Left lung (tissue), 10 donors: Measurements from ENCODE around the gene TBXAS1. TPM values are rescaled to one million over a fixed set of nuclear protein-coding genes. Genes with fewer than 3 reads are reported as not detected.

Experiments used
- ATAC-seq: fragments of 200-7000 bp; cut with Tn5 transposase; one replicate; pipeline ENCODE4 v1.9.1; 2020; ENCODE audit warnings: moderate library complexity
- DNase-seq, 4 donors: peaks; one replicate each; pipeline ENCODE4 v3.0.0-alpha.2; 2013 to 2020
- H3K27ac ChIP-seq, 2 donors: fragments of 200-600 bp; sonication (generic) in 1 of 2; one replicate each; pipeline versions ENCODE4 v1.5.0 to v1.8.0; 2020 to 2021
- H3K27me3 ChIP-seq, 2 donors: fragments of 200-600 bp; sonication (generic) in 1 of 2; one replicate each; pipeline versions ENCODE4 v1.5.0 to v1.8.0; 2020 to 2021
- H3K36me3 ChIP-seq, 2 donors: fragments of 200-600 bp; sonication (generic) in 1 of 2; one replicate each; pipeline versions ENCODE4 v1.5.0 to v1.8.0; 2020 to 2021
- H3K4me1 ChIP-seq, 2 donors: fragments of 200-600 bp; one replicate each; pipeline ENCODE4 v1.8.0; 2021
- H3K4me3 ChIP-seq, 2 donors: fragments of 200-600 bp; sonication (generic) in 1 of 2; one replicate each; pipeline versions ENCODE4 v1.5.0 to v1.8.0; 2020 to 2021; ENCODE audit warnings: mild to moderate bottlenecking in 1 of 2
- H3K9me3 ChIP-seq, 2 donors: fragments of 200-600 bp; sonication (generic) in 1 of 2; one replicate each; pipeline versions ENCODE4 v1.5.0 to v1.8.0; 2020 to 2021
- intact Hi-C, 2 donors: fragments of 100-400 bp; cut with DNase I; formaldehyde crosslinking; loops; one replicate each; pipeline versions ENCODE4 v1.11.2 to v1.14.2; 2022
- polyA plus RNA-seq, 6 donors: library from polyadenylated mRNA; unstranded; fragments of 120-200 nt; gene quantifications; one replicate each; pipeline ENCODE4 v1.2.1, GENCODE V29; 2013; ENCODE audit not compliant: insufficient read length in 6 of 6
- total RNA-seq, 2 donors: library from RNA; stranded (reverse); fragmentation: NEBNext Ultra II Directional; extraction: Animal tissue kit (Norgen Biotek cat#: 25700); gene quantifications; one replicate each; pipeline ENCODE4 v1.2.1, GENCODE V29; 2021
- TF ChIP-seq, protein P1 (sequence below), 2 donors: fragments of 200-600 bp; sonication (generic) in 1 of 2; IDR thresholded peaks; one replicate each; pipeline versions ENCODE4 v1.5.0 to v1.8.0; 2021; ENCODE audit warnings: antibody characterized with exemption in 2 of 2
- donor health status: DM: no; HTN: yes; CAD: no.
- donor health status: DM: no; HTN: no; CAD: no.

The TBXAS1 gene
- total and polyA plus RNA-seq, 8 donors = 8.2 to 103 (median 9.6) TPM

DNA sequence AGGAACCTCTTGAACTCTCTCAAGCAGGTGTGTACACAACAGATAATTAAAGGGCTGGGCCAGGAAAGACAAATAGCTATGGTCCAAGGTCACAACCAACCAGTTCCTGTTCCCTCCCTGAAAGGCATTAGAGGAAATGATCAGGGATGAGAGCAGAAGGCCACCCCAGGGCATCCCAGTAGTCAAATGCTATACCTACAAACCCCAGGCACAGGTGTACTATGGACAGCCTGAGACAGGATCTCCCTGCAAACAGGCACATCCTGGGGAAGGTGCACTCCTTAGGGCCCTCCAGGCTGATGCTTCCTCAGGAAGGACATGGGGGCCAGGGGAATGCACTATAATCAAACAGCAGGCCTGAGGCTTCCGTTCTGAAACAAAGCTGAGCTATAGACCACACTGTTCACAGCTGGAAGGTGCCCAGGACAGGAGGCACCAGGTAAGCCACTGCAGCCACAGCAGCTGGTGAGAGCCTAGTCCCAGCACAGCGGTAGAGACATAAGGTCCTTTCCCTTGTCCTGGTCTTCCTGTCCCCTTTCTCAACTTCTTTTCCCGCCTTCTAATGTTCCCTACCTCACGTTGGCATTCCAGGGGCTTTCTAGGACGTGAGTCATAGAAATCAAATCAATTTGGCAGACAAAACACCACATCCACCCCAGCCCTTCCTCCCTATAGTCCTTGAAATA lies 220.4 kb downstream of the TBXAS1 start:
- H3K27me3 ChIP-seq = no peaks in the 10 kb centered on the region
- H3K36me3 ChIP-seq = peaks cover 0 to 59% of the 10 kb centered on the region in 2 donors
- peak overlapping the region in 1 of 2 donors; percentile 45 for H3K27ac ChIP-seq
- DNase-seq (no peak), ATAC-seq (peak; percentile 80)
- no peaks in the 10 kb centered on the region for H3K9me3 ChIP-seq
- intact Hi-C loops = no loop called here
- no peak overlapping the region for H3K4me3 ChIP-seq
- H3K4me1 ChIP-seq = peaks cover 0 to 15% of the 10 kb centered on the region in 2 donors
- TF ChIP-seq, protein P1, sequence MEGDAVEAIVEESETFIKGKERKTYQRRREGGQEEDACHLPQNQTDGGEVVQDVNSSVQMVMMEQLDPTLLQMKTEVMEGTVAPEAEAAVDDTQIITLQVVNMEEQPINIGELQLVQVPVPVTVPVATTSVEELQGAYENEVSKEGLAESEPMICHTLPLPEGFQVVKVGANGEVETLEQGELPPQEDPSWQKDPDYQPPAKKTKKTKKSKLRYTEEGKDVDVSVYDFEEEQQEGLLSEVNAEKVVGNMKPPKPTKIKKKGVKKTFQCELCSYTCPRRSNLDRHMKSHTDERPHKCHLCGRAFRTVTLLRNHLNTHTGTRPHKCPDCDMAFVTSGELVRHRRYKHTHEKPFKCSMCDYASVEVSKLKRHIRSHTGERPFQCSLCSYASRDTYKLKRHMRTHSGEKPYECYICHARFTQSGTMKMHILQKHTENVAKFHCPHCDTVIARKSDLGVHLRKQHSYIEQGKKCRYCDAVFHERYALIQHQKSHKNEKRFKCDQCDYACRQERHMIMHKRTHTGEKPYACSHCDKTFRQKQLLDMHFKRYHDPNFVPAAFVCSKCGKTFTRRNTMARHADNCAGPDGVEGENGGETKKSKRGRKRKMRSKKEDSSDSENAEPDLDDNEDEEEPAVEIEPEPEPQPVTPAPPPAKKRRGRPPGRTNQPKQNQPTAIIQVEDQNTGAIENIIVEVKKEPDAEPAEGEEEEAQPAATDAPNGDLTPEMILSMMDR (IDR thresholded peaks at IDR 0.05) = no peak

DNA sequence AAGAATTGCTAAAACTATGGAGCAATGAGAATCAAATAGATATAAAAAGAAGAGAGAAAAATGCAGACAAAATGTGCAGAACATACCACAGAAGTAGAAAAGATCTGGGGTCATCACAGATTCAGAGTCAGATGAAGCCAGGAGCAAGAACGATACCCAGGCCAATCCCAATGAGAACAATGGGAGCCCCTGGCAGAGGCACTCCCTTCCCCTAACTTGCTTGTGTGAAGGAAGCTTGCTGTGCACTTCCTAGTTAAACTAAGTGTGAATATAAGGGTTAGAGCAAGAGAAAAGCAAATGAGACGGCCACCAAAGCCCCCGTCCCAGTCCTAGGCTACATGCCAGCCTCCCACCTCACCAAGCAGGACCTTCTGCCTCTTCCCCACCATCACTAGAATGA lies 221.0 kb downstream of the TBXAS1 start:
- intact Hi-C loops = no loop called here
- no peak overlapping the region for H3K27ac ChIP-seq
- peaks cover 0 to 15% of the 10 kb centered on the region in 2 donors for H3K4me1 ChIP-seq
- peaks cover 0 to 59% of the 10 kb centered on the region in 2 donors for H3K36me3 ChIP-seq
- no peaks in the 10 kb centered on the region for H3K27me3 ChIP-seq
- ATAC-seq = no peak
- H3K4me3 ChIP-seq = no peak overlapping the region
- no peaks in the 10 kb centered on the region for H3K9me3 ChIP-seq
- TF ChIP-seq, protein P1 (IDR thresholded peaks at IDR 0.05) = no peak
- DNase-seq = no peak

DNA sequence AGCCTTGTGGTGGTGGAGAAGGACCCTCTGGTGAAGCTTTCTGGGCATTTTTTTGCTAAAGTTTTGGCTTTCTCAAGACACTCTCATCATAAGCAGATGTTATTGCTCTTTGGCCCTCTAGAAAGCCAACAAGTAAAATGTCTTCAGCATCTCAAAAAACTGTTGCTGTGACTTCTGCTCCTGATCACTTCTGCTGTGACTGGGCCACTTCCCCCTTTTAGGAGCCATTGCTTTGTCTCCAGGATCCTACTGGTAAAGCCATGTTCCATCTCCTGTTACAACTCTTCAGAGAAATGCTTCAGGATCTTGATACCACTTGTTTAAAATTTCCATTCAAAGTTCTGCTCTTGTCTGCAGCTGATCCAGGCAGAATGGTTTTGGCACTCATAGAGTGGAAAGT lies 222.8 kb downstream of the TBXAS1 start:
- TF ChIP-seq, protein P1 (IDR thresholded peaks at IDR 0.05) = no peak
- no peaks in the 10 kb centered on the region for H3K27me3 ChIP-seq
- intact Hi-C loops = no loop called here
- no peak overlapping the region for H3K4me3 ChIP-seq
- no peak for DNase-seq
- H3K9me3 ChIP-seq = no peaks in the 10 kb centered on the region
- no peak overlapping the region for H3K27ac ChIP-seq
- H3K4me1 ChIP-seq = peaks cover 0 to 15% of the 10 kb centered on the region in 2 donors
- ATAC-seq = no peak
- H3K36me3 ChIP-seq = peaks cover 0 to 58% of the 10 kb centered on the region in 2 donors

DNA sequence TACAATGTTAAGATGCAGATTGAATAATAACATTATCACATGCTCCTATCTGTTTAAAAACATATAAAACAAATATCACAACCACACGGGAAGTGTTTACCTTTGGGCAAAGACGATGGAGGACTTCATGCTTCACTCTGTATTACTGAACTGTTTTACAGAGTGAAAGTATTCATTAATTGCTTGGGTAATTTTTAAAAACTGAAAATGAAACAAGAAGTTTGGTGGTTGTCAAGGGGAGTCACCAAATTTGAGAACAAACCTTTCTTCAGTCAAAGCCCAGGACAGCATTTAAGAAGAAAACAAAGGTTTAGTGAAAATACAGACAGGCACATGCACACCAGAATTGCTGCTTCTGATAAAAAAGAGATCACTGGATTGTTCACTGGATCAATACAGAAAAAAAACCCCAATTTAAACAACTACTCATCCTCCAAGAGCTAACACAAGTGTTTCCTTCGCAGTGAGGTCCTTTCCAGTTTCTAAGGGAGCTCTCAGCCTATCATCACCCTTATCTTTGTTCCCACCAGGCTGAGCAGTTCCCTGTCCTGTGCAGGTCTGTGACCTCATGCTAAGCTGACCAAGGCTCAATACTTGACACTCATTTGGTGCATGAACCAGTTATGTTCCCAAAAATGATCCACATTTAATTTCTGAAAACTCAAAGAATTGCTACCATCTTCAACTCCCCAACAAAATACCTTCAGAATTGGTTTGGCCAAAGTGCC lies 224.9 kb downstream of the TBXAS1 start:
- Histone ChIP-seq H3K4me3 (no peak overlapping the region), H3K27ac (peak overlapping the region in 1 of 2 donors; percentile 7), H3K4me1 (peaks cover 0 to 29% of the 10 kb centered on the region in 2 donors), H3K36me3 (peaks cover 0 to 53% of the 10 kb centered on the region in 2 donors), H3K27me3 (no peaks in the 10 kb centered on the region), H3K9me3 (no peaks in the 10 kb centered on the region)
- intact Hi-C loops = no loop called here
- DNase-seq (no peak), ATAC-seq (no peak)
- TF ChIP-seq, protein P1 (IDR thresholded peaks at IDR 0.05) = no peak

DNA sequence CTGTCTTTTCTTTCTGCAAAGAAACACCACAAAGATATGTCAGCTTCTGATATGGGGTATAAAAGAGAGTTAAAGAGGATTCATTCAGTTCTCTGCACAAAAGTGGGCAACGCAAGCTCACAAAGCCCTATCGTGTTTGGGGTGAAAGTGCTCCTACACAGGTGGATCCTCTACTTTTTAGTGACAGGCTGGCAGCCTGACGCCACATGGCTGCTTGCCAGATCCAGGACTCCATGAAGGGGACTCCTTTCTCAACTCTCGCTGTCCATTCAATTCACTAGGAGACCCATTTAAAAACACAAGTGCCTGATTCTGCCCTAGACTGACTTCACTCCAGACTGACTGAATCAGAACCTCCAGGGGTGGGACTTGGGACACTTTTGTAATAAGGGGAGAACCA lies 225.7 kb downstream of the TBXAS1 start:
- no peak overlapping the region for H3K4me3 ChIP-seq
- no peaks in the 10 kb centered on the region for H3K9me3 ChIP-seq
- TF ChIP-seq, protein P1 (IDR thresholded peaks at IDR 0.05) = no peak
- peaks cover 0 to 29% of the 10 kb centered on the region in 2 donors for H3K4me1 ChIP-seq
- no peak overlapping the region for H3K27ac ChIP-seq
- no peak for DNase-seq
- no peak for ATAC-seq
- H3K27me3 ChIP-seq = no peaks in the 10 kb centered on the region
- H3K36me3 ChIP-seq = peaks cover 0 to 53% of the 10 kb centered on the region in 2 donors
- intact Hi-C loops = no loop called here
